Colonic mucosa (tissue), 4 donors: ENCODE data around the gene ATG7. TPM values are rescaled to one million over a fixed set of nuclear protein-coding genes. Genes with fewer than 3 reads are reported as not detected.
A peak's percentile ranks its signal among the peaks of the same experiment; 100 is the strongest.
"Not testable (repeated sequence)": the region's sequence is repeated elsewhere in the genome, so short reads cannot be mapped to it uniquely, and the experiment has no call there.

Experiments used
- DNase-seq: peaks from one replicate; pipeline ENCODE4 v3.0.0-alpha.2; 2020
- H3K27ac ChIP-seq: fragments of 200-600 bp; one replicate; pipeline ENCODE4 v1.8.0; 2021
- H3K27me3 ChIP-seq: fragments of 200-600 bp; one replicate; pipeline ENCODE4 v1.8.0; 2021
- H3K36me3 ChIP-seq: fragments of 200-600 bp; one replicate; pipeline ENCODE4 v1.8.0; 2021
- H3K4me1 ChIP-seq: fragments of 200-600 bp; one replicate; pipeline ENCODE4 v1.8.0; 2021; ENCODE audit warnings: mild to moderate bottlenecking
- H3K4me3 ChIP-seq: fragments of 200-600 bp; one replicate; pipeline ENCODE4 v1.8.0; 2021
- H3K9ac ChIP-seq, 2 donors: one replicate each; pipeline ENCODE4 v1.7.0; 2013; ENCODE audit warnings: control low read depth in 2 of 2, low read depth in 2 of 2, low read length in 2 of 2
- H3K9me3 ChIP-seq: fragments of 200-600 bp; one replicate; pipeline ENCODE4 v1.8.0; 2021
- CTCF ChIP-seq: fragments of 200-600 bp; IDR thresholded peaks from one replicate; pipeline ENCODE4 v1.8.0; 2022; ENCODE audit warnings: antibody characterized with exemption, mild to moderate bottlenecking
- intact Hi-C: fragments of 100-400 bp; cut with DNase I; formaldehyde crosslinking; loops from one replicate; pipeline ENCODE4 v1.14.1; 2022
- total RNA-seq, 2 donors: library from RNA; stranded (reverse); fragmentation: NEBNext Ultra II Directional in 1 of 2; extraction: Animal tissue kit (Norgen Biotek cat#: 25700) in 1 of 2; gene quantifications; one replicate each; pipeline ENCODE4 v1.2.1, GENCODE V29; 2021
- donor health status: healthy.
- donor health status: DM: no; HTN: no; CAD: no.
- donor health status: DM: no; HTN: no; CAD: no.

Gene ATG7
- total RNA-seq, 2 donors from 2014 or later: 31.9 to 32.0 TPM

GRCh38 chr3:11591391-11592282 is 319.4 kb downstream of the ATG7 start:
- H3K4me3 ChIP-seq: no peak overlapping the region
- H3K36me3 ChIP-seq: no peaks in the 10 kb centered on the region
- H3K9me3 ChIP-seq: no peaks in the 10 kb centered on the region
- H3K9ac ChIP-seq: peak overlapping the region; percentile 7 to 8
- intact Hi-C loops: no loop called here
- peak; percentile 50 for DNase-seq
- H3K27ac ChIP-seq: peak overlapping the region; percentile 8
- no peaks in the 10 kb centered on the region for H3K27me3 ChIP-seq
- no peak for TF ChIP-seq CTCF
- H3K4me1 ChIP-seq: peaks cover 3% of the 10 kb centered on the region

- no peaks in the 10 kb centered on the region for H3K9me3 ChIP-seq
- no peak for TF ChIP-seq CTCF
- no peaks in the 10 kb centered on the region for H3K27me3 ChIP-seq
- H3K36me3 ChIP-seq: no peaks in the 10 kb centered on the region
- no peak for DNase-seq
- no peak overlapping the region for H3K4me3 ChIP-seq
- H3K27ac ChIP-seq: peak overlapping the region; percentile 8
- intact Hi-C loops: no loop called here
- H3K9ac ChIP-seq: no peak overlapping the region
- peaks cover 3% of the 10 kb centered on the region for H3K4me1 ChIP-seq
These were observed 320.5 kb downstream of the ATG7 start for GRCh38 chr3:11592445-11593298.

GRCh38 chr3:11593318-11594034 is 321.3 kb downstream of the ATG7 start:
- Histone ChIP-seq H3K36me3 (no peaks in the 10 kb centered on the region), H3K4me1 (peaks cover 3% of the 10 kb centered on the region), H3K9ac (no peak overlapping the region), H3K4me3 (no peak overlapping the region), H3K9me3 (no peaks in the 10 kb centered on the region), H3K27me3 (no peaks in the 10 kb centered on the region), H3K27ac (no peak overlapping the region)
- intact Hi-C loops: no loop called here
- DNase-seq: no peak
- TF ChIP-seq CTCF: no peak

GRCh38 chr3:11595024-11595423 is 322.8 kb downstream of the ATG7 start:
- not testable (repeated sequence) for H3K4me1 ChIP-seq

GRCh38 chr3:11596387-11596786 is 324.2 kb downstream of the ATG7 start:
- intact Hi-C loops: no loop called here
- Histone ChIP-seq H3K4me1 (no peaks in the 10 kb centered on the region), H3K4me3 (no peak overlapping the region), H3K9me3 (no peaks in the 10 kb centered on the region), H3K27ac (no peak overlapping the region), H3K36me3 (no peaks in the 10 kb centered on the region), H3K27me3 (no peaks in the 10 kb centered on the region), H3K9ac (no peak overlapping the region)
- no peak for DNase-seq
- no peak for TF ChIP-seq CTCF

More at GRCh38 chr3:11595024-11595423, 322.8 kb downstream of the ATG7 start:
- DNase-seq, H3K27ac ChIP-seq, H3K27me3 ChIP-seq, H3K9ac ChIP-seq, H3K36me3 ChIP-seq, H3K9me3 ChIP-seq, intact Hi-C loops, H3K4me3 ChIP-seq: not testable (repeated sequence)
